Ishikawa (cell line): ENCODE data around the gene FABP6.

Experiments
- CEBPB ChIP-seq: IDR thresholded peaks from 2 replicates; pipeline ENCODE4 v1.6.1; 2012
- EGR1 ChIP-seq: IDR thresholded peaks from 2 replicates; pipeline ENCODE4 v1.6.1; 2012
- EP300 ChIP-seq: IDR thresholded peaks from 2 replicates; pipeline ENCODE4 v1.6.1; 2012; ENCODE audit warnings: borderline replicate concordance
- FOXM1 ChIP-seq: IDR thresholded peaks from 2 replicates; pipeline ENCODE4 v1.6.1; 2012; ENCODE audit warnings: low read depth, borderline replicate concordance
- MAX ChIP-seq: IDR thresholded peaks from 2 replicates; pipeline ENCODE4 v1.6.1; 2012
- NFIC ChIP-seq: IDR thresholded peaks from 2 replicates; pipeline ENCODE4 v1.6.1; 2012
- RAD21 ChIP-seq: IDR thresholded peaks from 2 replicates; pipeline ENCODE4 v1.6.1; 2012; ENCODE audit warnings: low read depth
- TAF1 ChIP-seq: IDR thresholded peaks from 2 replicates; pipeline ENCODE4 v1.6.1; 2012; ENCODE audit warnings: low read depth, mild to moderate bottlenecking
- TCF12 ChIP-seq: IDR thresholded peaks from 2 replicates; pipeline ENCODE4 v1.6.1; 2012; ENCODE audit warnings: low read depth
- TEAD4 ChIP-seq: IDR thresholded peaks from 2 replicates; pipeline ENCODE4 v1.6.1; 2012
- YY1 ChIP-seq: IDR thresholded peaks from 2 replicates; pipeline ENCODE4 v1.6.1; 2012; ENCODE audit warnings: low read depth
- TF ChIP-seq, protein P1 (sequence below): IDR thresholded peaks from 2 replicates; pipeline ENCODE4 v1.6.1; 2012; ENCODE audit warnings: low read depth, mild to moderate bottlenecking
- TF ChIP-seq, protein P2 (sequence below): IDR thresholded peaks from 2 replicates; pipeline ENCODE4 v1.6.1; 2012

- TF ChIP-seq RAD21 (no peak), TAF1 (no peak), FOXM1 (no peak), EP300 (no peak), MAX (no peak), CEBPB (no peak), EGR1 (no peak), NFIC (no peak), YY1 (no peak), TCF12 (no peak), TEAD4 (no peak)
- TF ChIP-seq, protein P1, sequence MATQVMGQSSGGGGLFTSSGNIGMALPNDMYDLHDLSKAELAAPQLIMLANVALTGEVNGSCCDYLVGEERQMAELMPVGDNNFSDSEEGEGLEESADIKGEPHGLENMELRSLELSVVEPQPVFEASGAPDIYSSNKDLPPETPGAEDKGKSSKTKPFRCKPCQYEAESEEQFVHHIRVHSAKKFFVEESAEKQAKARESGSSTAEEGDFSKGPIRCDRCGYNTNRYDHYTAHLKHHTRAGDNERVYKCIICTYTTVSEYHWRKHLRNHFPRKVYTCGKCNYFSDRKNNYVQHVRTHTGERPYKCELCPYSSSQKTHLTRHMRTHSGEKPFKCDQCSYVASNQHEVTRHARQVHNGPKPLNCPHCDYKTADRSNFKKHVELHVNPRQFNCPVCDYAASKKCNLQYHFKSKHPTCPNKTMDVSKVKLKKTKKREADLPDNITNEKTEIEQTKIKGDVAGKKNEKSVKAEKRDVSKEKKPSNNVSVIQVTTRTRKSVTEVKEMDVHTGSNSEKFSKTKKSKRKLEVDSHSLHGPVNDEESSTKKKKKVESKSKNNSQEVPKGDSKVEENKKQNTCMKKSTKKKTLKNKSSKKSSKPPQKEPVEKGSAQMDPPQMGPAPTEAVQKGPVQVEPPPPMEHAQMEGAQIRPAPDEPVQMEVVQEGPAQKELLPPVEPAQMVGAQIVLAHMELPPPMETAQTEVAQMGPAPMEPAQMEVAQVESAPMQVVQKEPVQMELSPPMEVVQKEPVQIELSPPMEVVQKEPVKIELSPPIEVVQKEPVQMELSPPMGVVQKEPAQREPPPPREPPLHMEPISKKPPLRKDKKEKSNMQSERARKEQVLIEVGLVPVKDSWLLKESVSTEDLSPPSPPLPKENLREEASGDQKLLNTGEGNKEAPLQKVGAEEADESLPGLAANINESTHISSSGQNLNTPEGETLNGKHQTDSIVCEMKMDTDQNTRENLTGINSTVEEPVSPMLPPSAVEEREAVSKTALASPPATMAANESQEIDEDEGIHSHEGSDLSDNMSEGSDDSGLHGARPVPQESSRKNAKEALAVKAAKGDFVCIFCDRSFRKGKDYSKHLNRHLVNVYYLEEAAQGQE = no peak
- TF ChIP-seq, protein P2, sequence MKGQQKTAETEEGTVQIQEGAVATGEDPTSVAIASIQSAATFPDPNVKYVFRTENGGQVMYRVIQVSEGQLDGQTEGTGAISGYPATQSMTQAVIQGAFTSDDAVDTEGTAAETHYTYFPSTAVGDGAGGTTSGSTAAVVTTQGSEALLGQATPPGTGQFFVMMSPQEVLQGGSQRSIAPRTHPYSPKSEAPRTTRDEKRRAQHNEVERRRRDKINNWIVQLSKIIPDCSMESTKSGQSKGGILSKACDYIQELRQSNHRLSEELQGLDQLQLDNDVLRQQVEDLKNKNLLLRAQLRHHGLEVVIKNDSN = no peak
These were observed 45.2 kb downstream of the FABP6 start for GRCh38 chr5:160274483-160274931.
